GM06990 (cell line): Measurements from ENCODE around the gene EXOSC10.

Experiments used
- DNase-seq: peaks from one replicate; pipeline ENCODE4 v3.0.0-alpha.2; 2011; ENCODE audit not compliant: insufficient read length; ENCODE audit errors: extremely low read depth
- H3K27me3 ChIP-seq: replicated peaks from 2 replicates; pipeline ENCODE4 v1.6.0; 2011; ENCODE audit warnings: low read length; ENCODE audit not compliant: control insufficient read depth, insufficient read depth
- H3K36me3 ChIP-seq: 2 replicates; pipeline ENCODE4 v1.5.1; 2011; ENCODE audit warnings: low read length; ENCODE audit not compliant: control insufficient read depth, insufficient read depth
- H3K4me3 ChIP-seq: replicated peaks from 2 replicates; pipeline ENCODE4 v1.5.1; 2011; ENCODE audit warnings: low read depth, mild to moderate bottlenecking, control low read depth, low read length
- TF ChIP-seq, protein P1 (sequence below): IDR thresholded peaks from 2 replicates; pipeline ENCODE4 v1.5.1; 2011; ENCODE audit warnings: low read length, control low read depth, mild to moderate bottlenecking, inconsistent platforms; ENCODE audit not compliant: insufficient read depth, poor library complexity, severe bottlenecking

EXOSC10 gene

DNA sequence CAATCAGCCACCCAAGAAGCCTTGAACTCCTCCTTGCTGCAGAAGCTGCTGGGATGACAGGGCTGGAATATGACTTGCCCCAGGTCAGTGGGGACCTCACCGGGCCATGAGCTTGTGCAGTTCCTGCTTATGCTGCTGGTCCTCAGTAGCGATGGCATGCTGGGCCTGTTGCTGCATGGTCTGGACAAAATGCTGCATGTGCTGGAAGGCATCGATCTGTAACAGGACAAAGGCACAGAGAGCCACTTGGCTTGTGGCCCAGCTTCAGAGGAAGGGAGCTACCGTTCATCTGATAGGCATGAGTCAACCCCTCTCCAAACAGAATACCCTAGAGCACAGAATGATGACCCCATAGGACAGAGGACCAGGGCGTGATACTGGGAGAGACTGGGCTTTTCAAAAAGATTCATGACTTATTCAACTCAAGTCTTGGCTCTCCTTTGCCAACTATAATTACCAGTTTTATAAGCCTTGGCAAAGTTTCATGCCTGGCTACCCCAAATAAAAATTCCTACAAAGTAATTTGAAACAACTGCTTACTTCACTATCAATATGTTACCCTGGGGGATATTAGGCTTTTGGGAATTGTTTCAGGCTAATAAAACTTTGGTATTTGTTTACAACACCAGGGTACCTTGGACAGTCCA lies 34.7 kb upstream of the EXOSC10 start:
- TF ChIP-seq, protein P1, sequence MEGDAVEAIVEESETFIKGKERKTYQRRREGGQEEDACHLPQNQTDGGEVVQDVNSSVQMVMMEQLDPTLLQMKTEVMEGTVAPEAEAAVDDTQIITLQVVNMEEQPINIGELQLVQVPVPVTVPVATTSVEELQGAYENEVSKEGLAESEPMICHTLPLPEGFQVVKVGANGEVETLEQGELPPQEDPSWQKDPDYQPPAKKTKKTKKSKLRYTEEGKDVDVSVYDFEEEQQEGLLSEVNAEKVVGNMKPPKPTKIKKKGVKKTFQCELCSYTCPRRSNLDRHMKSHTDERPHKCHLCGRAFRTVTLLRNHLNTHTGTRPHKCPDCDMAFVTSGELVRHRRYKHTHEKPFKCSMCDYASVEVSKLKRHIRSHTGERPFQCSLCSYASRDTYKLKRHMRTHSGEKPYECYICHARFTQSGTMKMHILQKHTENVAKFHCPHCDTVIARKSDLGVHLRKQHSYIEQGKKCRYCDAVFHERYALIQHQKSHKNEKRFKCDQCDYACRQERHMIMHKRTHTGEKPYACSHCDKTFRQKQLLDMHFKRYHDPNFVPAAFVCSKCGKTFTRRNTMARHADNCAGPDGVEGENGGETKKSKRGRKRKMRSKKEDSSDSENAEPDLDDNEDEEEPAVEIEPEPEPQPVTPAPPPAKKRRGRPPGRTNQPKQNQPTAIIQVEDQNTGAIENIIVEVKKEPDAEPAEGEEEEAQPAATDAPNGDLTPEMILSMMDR, result no peak
- DNase-seq, result no peak
- Histone ChIP-seq H3K27me3 (no peaks in the 10 kb centered on the region), H3K36me3 (peaks cover 30% of the 10 kb centered on the region), H3K4me3 (no peak overlapping the region)

DNA sequence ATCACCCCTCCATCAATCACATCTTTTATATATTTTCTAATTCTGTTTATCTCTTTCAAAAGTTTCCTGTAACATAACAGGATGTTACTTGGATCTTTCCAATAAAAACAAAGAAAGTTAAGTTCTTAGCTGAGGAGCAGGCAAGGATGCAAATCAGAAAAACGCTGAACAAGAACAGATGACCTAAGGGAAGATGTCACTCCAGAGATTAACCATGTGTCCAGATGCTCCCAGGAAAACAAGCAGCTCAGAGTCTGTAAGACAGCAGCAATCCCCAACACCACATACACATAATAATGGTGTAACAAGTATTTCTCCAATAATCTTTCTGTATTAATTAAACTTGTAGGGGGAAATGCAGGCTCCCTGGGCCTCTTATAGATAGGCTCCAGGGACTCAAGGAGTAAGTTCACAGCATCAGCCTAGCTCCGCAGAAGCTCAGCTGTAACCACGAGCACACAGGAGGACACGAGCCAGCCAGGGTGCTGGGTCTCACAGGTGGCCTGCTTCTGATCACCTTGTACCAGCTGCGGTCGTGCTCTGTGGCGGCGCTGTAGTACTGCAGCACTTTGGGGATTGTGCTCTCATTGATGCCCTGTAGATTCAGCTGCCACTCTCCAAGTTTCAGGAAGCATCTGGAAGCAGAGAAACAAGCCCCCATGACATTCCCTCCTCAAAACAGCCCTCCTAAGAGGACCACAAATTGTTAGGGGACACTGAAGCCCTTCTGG lies 33.1 kb upstream of the EXOSC10 start:
- no peaks in the 10 kb centered on the region for H3K27me3 ChIP-seq
- no peak for DNase-seq
- H3K4me3 ChIP-seq, result no peak overlapping the region
- TF ChIP-seq, protein P1, result no peak
- peaks cover 37% of the 10 kb centered on the region for H3K36me3 ChIP-seq

DNA sequence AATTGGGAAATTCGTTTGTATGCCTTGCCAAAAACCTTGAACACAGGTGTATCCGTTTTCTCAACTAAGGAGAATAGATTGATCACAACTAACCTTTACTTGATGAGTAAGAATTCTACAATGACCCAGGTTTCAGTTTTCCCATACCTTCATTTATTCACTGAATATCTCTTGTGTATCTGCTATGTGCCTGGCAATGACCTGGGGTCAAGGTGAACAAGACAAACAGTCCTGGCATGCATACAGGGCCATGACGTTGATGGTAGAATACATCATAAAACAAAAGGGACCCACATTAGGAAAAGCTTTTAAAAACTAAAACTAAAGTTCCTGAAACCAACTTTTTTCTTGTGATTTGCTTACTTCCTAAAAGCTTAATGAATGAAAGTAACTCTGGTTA lies 32.1 kb upstream of the EXOSC10 start:
- DNase-seq, result no peak
- Histone ChIP-seq H3K4me3 (no peak overlapping the region), H3K36me3 (peaks cover 36% of the 10 kb centered on the region), H3K27me3 (no peaks in the 10 kb centered on the region)
- TF ChIP-seq, protein P1, result no peak

DNA sequence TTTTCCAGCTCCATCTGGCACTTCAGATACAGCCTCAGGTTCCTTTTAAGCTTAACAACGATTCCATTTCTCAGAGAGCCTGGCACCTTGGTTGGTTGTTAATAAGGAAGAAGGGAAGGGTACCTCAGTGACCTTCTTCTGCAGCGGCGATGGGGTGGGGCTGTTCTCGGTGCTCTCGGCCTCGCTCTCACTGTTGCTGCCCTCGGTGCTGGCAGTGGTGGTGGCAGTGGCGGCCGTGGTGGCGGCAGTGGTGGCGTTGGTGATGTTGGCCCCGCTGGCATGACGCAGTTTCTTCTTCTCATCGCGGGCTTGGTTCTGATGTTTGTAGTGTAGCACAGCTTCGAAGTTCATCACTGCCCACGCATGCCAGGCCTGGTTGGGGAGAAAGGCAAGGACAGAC lies 30.7 kb upstream of the EXOSC10 start:
- TF ChIP-seq, protein P1, result no peak
- H3K36me3 ChIP-seq, result peaks cover 41% of the 10 kb centered on the region
- no peaks in the 10 kb centered on the region for H3K27me3 ChIP-seq
- DNase-seq, result no peak
- no peak overlapping the region for H3K4me3 ChIP-seq

DNA sequence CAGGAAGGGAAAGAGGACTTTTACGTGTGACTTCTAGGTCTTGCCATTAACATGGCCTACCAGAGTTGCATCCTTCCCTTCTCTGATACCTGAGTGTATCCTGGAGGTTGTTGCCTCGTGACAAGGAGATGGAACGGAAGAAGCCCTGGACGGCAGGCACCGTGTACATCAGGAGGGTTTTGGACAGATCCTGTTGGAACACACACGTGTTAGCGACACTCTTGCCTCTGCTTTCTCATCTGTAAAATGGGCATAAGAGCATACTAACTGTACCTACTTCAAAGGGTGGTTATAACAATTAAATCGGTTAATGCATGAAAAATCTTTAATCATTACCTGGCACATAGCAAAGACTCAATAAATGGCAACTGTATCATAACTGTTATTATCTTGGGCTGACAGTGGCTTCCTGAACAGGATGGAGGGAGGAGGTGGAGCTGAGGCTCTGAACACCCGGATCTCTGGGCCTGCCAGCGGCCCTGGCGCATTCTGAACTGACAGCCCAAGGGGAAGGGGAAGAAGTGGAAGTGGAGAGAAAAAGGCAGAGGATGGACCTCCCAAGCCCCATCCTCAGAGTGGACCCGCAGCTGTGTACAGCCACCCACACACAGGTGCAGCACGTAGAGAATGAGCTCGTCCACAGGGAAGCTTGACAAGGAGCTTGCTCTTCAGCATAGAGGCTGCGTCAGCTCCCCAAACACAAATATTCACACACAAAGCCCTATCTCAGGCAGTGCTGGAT lies 30.2 kb upstream of the EXOSC10 start:
- TF ChIP-seq, protein P1, result no peak
- no peak overlapping the region for H3K4me3 ChIP-seq
- no peak for DNase-seq
- peaks cover 43% of the 10 kb centered on the region for H3K36me3 ChIP-seq
- no peaks in the 10 kb centered on the region for H3K27me3 ChIP-seq
